Keratinocyte (primary cell): ENCODE measurements around the gene NAA50. TPM values are rescaled to one million over a fixed set of nuclear protein-coding genes. Genes with fewer than 3 reads are reported as not detected.

Source experiments
- DNase-seq: peaks from one replicate; pipeline ENCODE4 v3.0.0-alpha.2; 2011; ENCODE audit warnings: low read depth, missing footprints, low spot score
- FAIRE-seq: peaks from 2 replicates; lab custom pipeline; 2011; peaks lifted over from hg19 to GRCh38; lab: Jason Lieb, UNC
- H2AFZ ChIP-seq: 2 replicates; pipeline ENCODE4 v1.6.0; 2012; ENCODE audit warnings: low read length, control low read depth, inconsistent platforms; ENCODE audit not compliant: control insufficient read depth
- H3K27ac ChIP-seq: 2 replicates; pipeline ENCODE4 v1.5.1; 2011; ENCODE audit warnings: low read length; ENCODE audit not compliant: control insufficient read depth, insufficient read depth
- H3K27me3 ChIP-seq: 3 replicates; pipeline ENCODE4 v1.6.0; 2011; ENCODE audit warnings: low read length; ENCODE audit not compliant: control insufficient read depth, insufficient read depth; ENCODE audit errors: extremely low read depth
- H3K36me3 ChIP-seq, 2 experiments: 2 replicates in 1 of 2; 3 replicates in 1 of 2; pipeline ENCODE4 v1.5.1; 2011; ENCODE audit warnings: low read length in 2 of 2, mild to moderate bottlenecking in 1 of 2; ENCODE audit not compliant: control insufficient read depth in 2 of 2, insufficient read depth in 2 of 2; ENCODE audit errors: extremely low read depth in 1 of 2
- H3K4me1 ChIP-seq: 3 replicates; pipeline ENCODE4 v1.5.1; 2011; ENCODE audit warnings: low read length; ENCODE audit not compliant: control insufficient read depth, insufficient read depth; ENCODE audit errors: extremely low read depth
- H3K4me2 ChIP-seq: 3 replicates; pipeline ENCODE4 v1.6.0; 2011; ENCODE audit warnings: low read depth, low read length; ENCODE audit not compliant: control insufficient read depth, insufficient read depth; ENCODE audit errors: extremely low read depth
- H3K4me3 ChIP-seq, 3 experiments: fragments of 200-600 bp in 1 of 3; sonication (generic) in 1 of 3; 2 replicates in 2 of 3; 3 replicates in 1 of 3; pipeline ENCODE4 v1.5.1; 2011 to 2016; ENCODE audit warnings: low read length in 3 of 3, mild to moderate bottlenecking in 3 of 3, control low read depth in 2 of 3, inconsistent platforms in 1 of 3, low read depth in 1 of 3, mixed read lengths in 1 of 3, mixed run types in 1 of 3, moderate library complexity in 1 of 3; ENCODE audit not compliant: control insufficient read depth in 2 of 3, insufficient read depth in 2 of 3; ENCODE audit errors: extremely low read depth in 1 of 3
- H3K79me2 ChIP-seq: 2 replicates; pipeline ENCODE4 v1.6.0; 2012; ENCODE audit warnings: low read length; ENCODE audit not compliant: control insufficient read depth, insufficient read depth
- H3K9ac ChIP-seq: 3 replicates; pipeline ENCODE4 v1.6.0; 2011; ENCODE audit warnings: low read length; ENCODE audit not compliant: control insufficient read depth, insufficient read depth; ENCODE audit errors: extremely low read depth
- H3K9me1 ChIP-seq: 3 replicates; pipeline ENCODE4 v1.6.0; 2011; ENCODE audit warnings: low read length; ENCODE audit not compliant: control insufficient read depth, insufficient read depth; ENCODE audit errors: extremely low read depth
- H3K9me3 ChIP-seq: 2 replicates; pipeline ENCODE4 v1.5.1; 2012; ENCODE audit warnings: low read depth, low read length; ENCODE audit not compliant: control insufficient read depth
- H4K20me1 ChIP-seq: 3 replicates; pipeline ENCODE4 v1.6.0; 2011; ENCODE audit warnings: low read length; ENCODE audit not compliant: control insufficient read depth, insufficient read depth; ENCODE audit errors: extremely low read depth
- CTCF ChIP-seq, 3 experiments: IDR thresholded peaks in 1 of 3; conservative IDR thresholded peaks in 1 of 3; optimal IDR thresholded peaks in 1 of 3; 2 replicates in 2 of 3; 3 replicates in 1 of 3; pipeline versions ENCODE3 to v1.5.1; 2011; ENCODE audit warnings: low read length in 3 of 3, mild to moderate bottlenecking in 3 of 3, moderate library complexity in 2 of 3, control low read depth in 1 of 3, inconsistent platforms in 1 of 3; ENCODE audit not compliant: insufficient read depth in 2 of 3; ENCODE audit errors: extremely low read depth in 1 of 3
- EZH2 ChIP-seq: IDR thresholded peaks from one replicate; pipeline ENCODE4 v1.6.1; 2012; ENCODE audit warnings: inconsistent platforms, mild to moderate bottlenecking, low read length, moderate library complexity
- dilution Hi-C: fragments of 300-500 bp; cut with MboI; formaldehyde crosslinking; loops from one replicate; pipeline ENCODE4 v1.7.0; 2020; ENCODE audit warnings: low sequenced_read_pairs; ENCODE audit not compliant: extremely low pct_ligation_motif_present
- polyA plus RNA-seq, 5 experiments: library from polyadenylated mRNA; depleted of rRNA in 3 of 5; stranded (reverse) in 3 of 5; stranded (forward) in 1 of 5; unstranded in 1 of 5; fragments of >200 nt; gene quantifications; 1 replicate in 1 of 5; 2 replicates in 3 of 5; 3 replicates in 1 of 5; pipeline versions ENCODE4 v1.2.1 to v1.2.3, GENCODE V29; 2011 to 2012; ENCODE audit warnings: missing spikeins in 2 of 5, low read depth in 1 of 5, low replicate concordance in 1 of 5

NAA50 gene
- polyA plus RNA-seq, 1 donor (not counting 4 experiments of a cell fraction or from before 2014, with no cell fraction given): 128 TPM

GRCh38 chr3:113773381-113773780 is 27.3 kb upstream of the NAA50 start:
- DNase-seq (no peak), FAIRE-seq (no peak)
- Histone ChIP-seq H3K79me2 (peaks cover 2% of the 10 kb centered on the region), H3K36me3 (no peaks in the 10 kb centered on the region), H3K4me1 (peaks cover 9% of the 10 kb centered on the region), H3K27ac (no peak overlapping the region), H2AFZ (no peak overlapping the region), H3K9ac (no peak overlapping the region), H3K27me3 (no peaks in the 10 kb centered on the region), H3K9me3 (no peaks in the 10 kb centered on the region), H4K20me1 (no peaks in the 10 kb centered on the region), H3K4me2 (no peak overlapping the region), H3K4me3 (no peak overlapping the region), H3K9me1 (peaks cover 3% of the 10 kb centered on the region)
- dilution Hi-C loops: no loop called here
- TF ChIP-seq EZH2 (no peak), CTCF (optimal IDR thresholded peaks at IDR 0.05 in 1 of 3, IDR thresholded peaks at IDR 0.05 in 1 of 3, conservative IDR thresholded peaks at IDR 0.05 in 1 of 3; ENCODE audit: extremely low read depth in 1 of 3, insufficient read depth in 2 of 3, low read length in 3 of 3) (no peak)

GRCh38 chr3:113771993-113772392 is 25.9 kb upstream of the NAA50 start:
- no peak for FAIRE-seq
- H3K4me2 ChIP-seq: no peak overlapping the region
- no peak overlapping the region for H3K9ac ChIP-seq
- H3K4me1 ChIP-seq: peaks cover 5% of the 10 kb centered on the region
- DNase-seq: no peak
- TF ChIP-seq EZH2 (no peak), CTCF (optimal IDR thresholded peaks at IDR 0.05 in 1 of 3, IDR thresholded peaks at IDR 0.05 in 1 of 3, conservative IDR thresholded peaks at IDR 0.05 in 1 of 3; ENCODE audit: extremely low read depth in 1 of 3, insufficient read depth in 2 of 3, low read length in 3 of 3) (no peak)
- no peaks in the 10 kb centered on the region for H3K9me3 ChIP-seq
- dilution Hi-C loops: no loop called here
- peaks cover 2% of the 10 kb centered on the region for H3K79me2 ChIP-seq
- no peak overlapping the region for H3K27ac ChIP-seq
- H2AFZ ChIP-seq: no peak overlapping the region
- H3K4me3 ChIP-seq: no peak overlapping the region
- H3K36me3 ChIP-seq: no peaks in the 10 kb centered on the region
- H3K9me1 ChIP-seq: no peaks in the 10 kb centered on the region
- no peaks in the 10 kb centered on the region for H4K20me1 ChIP-seq
- no peaks in the 10 kb centered on the region for H3K27me3 ChIP-seq
